GM20000 (cell line): ENCODE measurements around the gene KDM2A.

Experiments
- DNase-seq: peaks from one replicate; pipeline ENCODE4 v3.0.0; 2012; ENCODE audit warnings: low spot score
- TF ChIP-seq, protein P1 (sequence below): IDR thresholded peaks from 2 replicates; pipeline ENCODE4 v1.5.1; 2012; ENCODE audit warnings: mild to moderate bottlenecking, control low read depth; ENCODE audit errors: extremely low read depth, missing control alignments

Gene KDM2A

DNA sequence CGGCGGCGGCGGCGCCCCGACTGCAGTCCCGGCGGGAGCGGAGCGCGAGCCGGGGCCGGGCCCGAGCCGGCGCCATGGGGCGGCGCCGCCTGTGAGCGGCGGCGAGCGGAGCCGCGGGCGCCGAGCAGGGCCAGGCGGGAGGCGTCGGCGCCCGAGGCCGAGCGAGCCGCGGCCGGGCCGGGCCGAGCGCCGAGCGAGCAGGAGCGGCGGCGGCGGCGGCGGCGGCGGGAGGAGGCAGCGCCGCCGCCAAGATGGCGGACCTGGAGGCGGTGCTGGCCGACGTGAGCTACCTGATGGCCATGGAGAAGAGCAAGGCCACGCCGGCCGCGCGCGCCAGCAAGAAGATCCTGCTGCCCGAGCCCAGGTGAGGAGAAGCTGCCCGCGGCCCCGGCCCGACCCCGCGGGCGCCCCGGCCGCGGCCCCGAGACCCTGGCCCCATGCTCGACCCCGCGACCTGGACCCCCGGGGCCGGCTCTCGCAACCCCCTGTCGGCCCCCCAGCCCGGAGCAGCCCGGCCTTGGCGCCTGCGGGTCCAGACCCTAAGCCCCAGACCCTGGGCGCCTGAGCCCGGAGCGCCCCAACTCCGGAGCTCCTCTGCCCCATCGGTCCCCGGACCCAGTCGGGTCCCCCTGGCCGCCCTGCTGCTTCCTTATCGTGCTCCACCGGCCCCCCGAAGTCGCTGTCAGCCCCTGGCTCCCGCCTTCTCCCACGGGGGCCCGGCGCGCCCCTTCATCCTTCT is 147.6 kb downstream of the KDM2A start, which contains the start of gene GRK2:
Gene GRK2, plus strand, starts transcription at position 25 of the 739 bp plus-strand sequence. Its CDS starts 227 bp downstream, at position 252.
- DNase-seq, result peak; percentile 83
- TF ChIP-seq, protein P1, sequence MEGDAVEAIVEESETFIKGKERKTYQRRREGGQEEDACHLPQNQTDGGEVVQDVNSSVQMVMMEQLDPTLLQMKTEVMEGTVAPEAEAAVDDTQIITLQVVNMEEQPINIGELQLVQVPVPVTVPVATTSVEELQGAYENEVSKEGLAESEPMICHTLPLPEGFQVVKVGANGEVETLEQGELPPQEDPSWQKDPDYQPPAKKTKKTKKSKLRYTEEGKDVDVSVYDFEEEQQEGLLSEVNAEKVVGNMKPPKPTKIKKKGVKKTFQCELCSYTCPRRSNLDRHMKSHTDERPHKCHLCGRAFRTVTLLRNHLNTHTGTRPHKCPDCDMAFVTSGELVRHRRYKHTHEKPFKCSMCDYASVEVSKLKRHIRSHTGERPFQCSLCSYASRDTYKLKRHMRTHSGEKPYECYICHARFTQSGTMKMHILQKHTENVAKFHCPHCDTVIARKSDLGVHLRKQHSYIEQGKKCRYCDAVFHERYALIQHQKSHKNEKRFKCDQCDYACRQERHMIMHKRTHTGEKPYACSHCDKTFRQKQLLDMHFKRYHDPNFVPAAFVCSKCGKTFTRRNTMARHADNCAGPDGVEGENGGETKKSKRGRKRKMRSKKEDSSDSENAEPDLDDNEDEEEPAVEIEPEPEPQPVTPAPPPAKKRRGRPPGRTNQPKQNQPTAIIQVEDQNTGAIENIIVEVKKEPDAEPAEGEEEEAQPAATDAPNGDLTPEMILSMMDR, result no peak

DNA sequence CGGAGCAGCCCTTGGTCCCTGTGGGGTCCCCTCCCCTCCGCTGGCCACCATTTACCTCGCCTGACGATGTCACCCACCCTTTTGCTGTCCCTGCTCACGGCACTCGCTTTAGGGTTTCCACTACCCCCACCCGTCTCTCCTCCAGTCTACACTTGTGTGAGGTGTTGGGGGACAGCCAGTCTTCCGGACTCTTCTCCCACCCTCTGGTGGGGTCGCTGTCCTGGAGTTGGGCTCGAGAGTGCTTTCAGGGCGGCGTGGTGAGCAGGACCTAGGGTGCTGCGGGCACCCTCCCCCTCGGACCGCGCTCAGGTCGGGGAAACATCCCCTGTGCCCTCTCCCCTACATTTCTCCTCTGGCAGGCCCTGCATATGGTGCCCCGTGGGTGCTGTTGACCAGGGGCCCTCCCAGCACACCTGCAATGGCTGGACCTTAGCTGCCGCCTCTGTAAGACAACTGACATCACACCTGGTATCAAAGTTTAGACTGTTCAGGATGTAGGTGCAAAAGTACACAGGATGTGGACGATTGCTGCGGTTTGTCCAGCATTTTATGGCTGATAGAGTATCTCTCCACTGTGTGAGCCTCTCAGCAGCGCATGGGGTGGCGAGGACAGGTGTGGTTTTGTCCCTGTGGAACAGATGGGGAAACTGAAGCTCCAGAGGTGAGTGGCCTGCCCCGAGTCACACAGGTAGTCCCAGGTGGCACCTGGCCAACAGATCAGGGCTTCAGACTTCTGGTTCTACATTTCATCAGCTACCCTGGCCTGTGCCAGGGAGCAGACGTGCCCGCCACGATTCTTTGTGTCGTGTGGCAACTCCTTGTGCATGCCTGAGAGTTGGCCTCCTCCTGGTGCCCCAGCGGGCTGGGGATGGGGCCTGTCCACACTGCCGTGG is 148.4 kb downstream of the KDM2A start:
- TF ChIP-seq, protein P1, result peak; percentile 13
- no peak for DNase-seq

DNA sequence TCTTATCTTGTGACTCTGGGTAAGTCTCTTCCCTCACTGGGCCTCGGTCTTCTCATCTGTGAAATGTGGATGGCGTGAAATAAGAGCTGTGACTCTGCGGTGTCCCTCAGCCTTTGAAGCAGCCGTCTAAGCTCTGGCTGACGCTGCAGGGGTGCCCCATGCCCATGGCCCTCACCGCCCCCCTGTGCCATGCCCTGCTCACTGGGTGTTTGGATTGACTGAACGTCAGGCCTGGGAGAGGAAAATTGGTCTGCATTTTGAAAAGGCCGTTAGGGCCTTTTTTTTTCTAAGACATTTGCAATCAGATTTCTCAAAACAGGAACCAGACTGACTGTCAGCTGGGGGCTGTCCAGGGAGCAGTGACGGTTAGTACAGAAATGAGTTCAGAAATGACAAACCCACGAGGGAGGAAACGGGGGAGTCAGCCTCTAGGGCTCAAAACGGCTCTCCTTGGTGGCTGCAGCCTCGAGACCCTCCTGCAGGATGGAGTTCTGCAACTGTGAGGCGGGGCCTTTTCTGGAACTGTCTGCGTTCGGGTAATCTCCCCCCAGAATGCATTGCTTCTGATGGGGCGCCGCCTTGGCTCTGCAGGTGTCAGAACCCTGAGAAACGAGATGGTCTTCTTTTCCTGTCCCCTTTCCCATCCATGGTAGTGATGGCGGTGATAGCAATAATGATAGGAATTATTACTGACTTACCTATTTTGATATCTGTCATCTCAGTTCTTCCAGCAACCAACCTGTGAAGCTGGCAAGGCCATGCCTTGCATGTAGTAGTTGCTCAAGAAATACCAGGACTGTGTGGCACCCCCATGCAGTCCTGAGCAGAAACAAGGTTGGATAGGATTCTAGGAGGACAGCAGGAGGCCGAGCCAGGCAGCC is 149.3 kb downstream of the KDM2A start:
- peak; percentile 91 for DNase-seq
- TF ChIP-seq, protein P1, result no peak

DNA sequence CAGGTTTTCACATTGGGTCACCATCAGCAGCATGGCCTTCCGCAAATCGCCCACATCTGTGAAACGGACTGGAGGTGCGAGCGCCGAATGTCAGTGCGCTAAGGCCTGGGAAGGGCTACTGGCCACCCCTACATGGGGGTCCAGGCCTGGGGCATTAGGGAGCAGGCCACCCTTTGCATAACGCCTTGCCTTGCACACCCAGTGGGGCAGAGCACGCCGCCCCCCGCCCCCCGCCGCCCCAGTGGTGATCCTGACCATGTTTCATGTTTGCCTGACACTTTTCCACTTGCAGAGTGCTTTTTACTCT is 149.9 kb downstream of the KDM2A start:
- DNase-seq, result no peak
- TF ChIP-seq, protein P1, result no peak

DNA sequence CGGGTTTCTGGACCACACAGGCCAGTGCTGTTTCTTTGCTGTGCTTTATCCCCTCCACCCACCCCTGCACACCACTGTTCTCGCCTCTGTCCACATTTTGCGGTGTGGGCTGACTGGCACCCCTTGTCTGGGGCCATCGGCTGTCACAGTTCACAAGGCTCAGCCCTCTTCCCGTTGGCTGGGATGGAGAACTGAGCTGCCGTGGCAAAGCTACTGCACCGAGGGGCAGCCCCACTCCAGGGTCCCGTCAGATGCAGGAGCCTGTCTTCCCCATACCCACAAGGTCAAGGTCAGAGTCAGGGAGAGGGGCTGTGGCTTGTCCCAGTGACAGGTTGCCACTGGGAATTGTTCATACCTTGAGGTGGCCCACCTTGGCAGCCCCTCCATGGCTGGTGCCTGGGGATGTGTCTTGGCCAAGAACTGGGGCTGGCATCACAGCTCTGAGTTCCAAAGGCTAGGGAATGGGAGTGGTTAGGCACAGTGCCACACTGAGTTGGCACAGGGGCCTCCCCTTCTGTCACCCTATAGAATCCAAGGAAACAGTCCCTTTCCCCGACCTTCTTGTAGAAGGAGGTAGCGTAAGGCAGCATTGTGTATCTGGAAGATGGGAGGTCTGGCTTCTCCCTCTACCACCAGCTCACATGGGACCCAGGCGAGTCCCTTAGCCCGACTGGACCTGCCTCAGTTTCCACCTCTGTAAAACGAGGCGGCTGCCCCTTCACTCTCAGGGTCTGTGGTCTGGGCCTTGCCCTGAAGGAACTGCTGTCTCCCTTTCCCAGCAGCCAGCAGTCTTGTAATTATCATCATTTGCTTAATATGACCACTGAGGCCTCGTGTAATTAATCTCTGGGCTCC is 150.6 kb downstream of the KDM2A start:
- no peak for DNase-seq
- TF ChIP-seq, protein P1, result no peak

DNA sequence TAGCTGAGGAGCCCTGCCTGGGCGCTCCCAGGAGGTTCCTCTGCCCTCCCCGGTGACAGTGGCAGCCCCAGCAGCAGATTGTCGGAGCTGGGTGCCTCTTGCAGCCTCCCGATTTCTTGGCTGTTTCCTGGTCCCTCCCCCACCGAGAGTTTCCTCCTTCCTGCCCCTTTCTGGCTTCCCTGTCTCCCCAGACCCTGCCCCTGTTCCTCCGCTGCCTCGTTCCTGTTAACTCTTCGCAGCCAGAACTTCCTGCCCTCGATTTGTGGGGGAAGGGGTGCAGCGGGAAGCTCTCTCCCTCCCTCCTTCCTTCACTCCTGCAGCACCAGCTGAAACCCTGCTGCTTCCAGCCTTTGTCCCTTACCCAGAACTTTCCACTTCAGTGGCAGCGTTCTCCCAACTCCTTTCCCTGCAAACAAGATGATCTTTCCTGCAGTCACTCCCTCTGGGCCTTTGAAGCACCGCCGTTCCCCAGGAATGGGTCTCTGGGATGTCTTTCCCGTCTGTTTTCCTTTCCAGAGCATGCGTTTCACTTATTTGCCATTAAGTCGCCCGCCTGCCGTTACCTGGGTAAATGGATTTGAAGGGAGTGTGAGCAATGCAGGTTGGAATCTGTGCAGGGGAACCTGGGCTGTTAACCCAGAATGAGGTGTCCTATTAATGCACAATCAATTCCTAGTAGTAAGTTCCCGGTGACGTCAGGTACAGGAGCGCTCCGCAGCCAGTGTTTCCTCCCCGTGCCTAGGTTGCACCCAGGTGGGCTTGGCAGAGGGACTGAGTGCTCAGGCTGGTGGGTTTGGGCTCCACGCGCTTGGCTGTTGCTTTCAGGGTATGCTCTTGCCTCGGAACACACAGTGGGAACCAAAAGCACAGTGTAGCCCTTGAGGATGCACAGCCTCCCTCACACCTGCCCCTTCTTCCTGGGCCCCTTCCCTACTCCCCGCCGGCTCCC is 151.5 kb downstream of the KDM2A start:
- no peak for DNase-seq

More for the DNA sequence above, 151.5 kb downstream of the KDM2A start:
- TF ChIP-seq, protein P1, result no peak
